GM19395 (cell line): ENCODE results near the gene RNF114.
"Not testable (repeated sequence)": the region's sequence is repeated elsewhere in the genome, so short reads cannot be mapped to it uniquely, and the experiment has no call there.

Experiments used
- ATAC-seq: cut with Tn5 transposase; IDR thresholded peaks from one replicate; pipeline ENCODE4 v1.9.1; 2021; ENCODE audit warnings: mild to moderate bottlenecking, moderate library complexity; ENCODE audit not compliant: unreplicated experiment

Gene RNF114

GRCh38 chr20:49925901-49926454 is 10.2 kb upstream of the RNF114 start:
- ATAC-seq, result no peak

GRCh38 chr20:49928411-49929141 is 7.6 kb upstream of the RNF114 start:
- no peak for ATAC-seq

GRCh38 chr20:49929142-49929494 is 7.1 kb upstream of the RNF114 start:
- no peak for ATAC-seq

GRCh38 chr20:49935746-49936152 is 448 bp upstream of the RNF114 start:
- no peak for ATAC-seq

- no peak for ATAC-seq
These were observed 1.1 kb downstream of the RNF114 start for GRCh38 chr20:49937027-49937929.

GRCh38 chr20:49938173-49939163 is 2.3 kb downstream of the RNF114 start:
- no peak for ATAC-seq

- ATAC-seq, result no peak
These were observed 5.3 kb downstream of the RNF114 start for GRCh38 chr20:49941456-49941855.

GRCh38 chr20:49942303-49942702 is 6.1 kb downstream of the RNF114 start:
- ATAC-seq, result no peak

GRCh38 chr20:49942942-49943341 is 6.7 kb downstream of the RNF114 start:
- no peak for ATAC-seq

- no peak for ATAC-seq
These were observed 9.1 kb downstream of the RNF114 start for GRCh38 chr20:49945306-49945700.

GRCh38 chr20:49945701-49946477 is 9.7 kb downstream of the RNF114 start:
- ATAC-seq, result no peak

GRCh38 chr20:49948178-49948577 is 12.0 kb downstream of the RNF114 start:
- ATAC-seq, result no peak

GRCh38 chr20:49948809-49949507 is 12.8 kb downstream of the RNF114 start:
- no peak for ATAC-seq

GRCh38 chr20:49951151-49951550 is 15.0 kb downstream of the RNF114 start:
- ATAC-seq, result no peak

GRCh38 chr20:49955167-49955566 is 19.0 kb downstream of the RNF114 start:
- no peak for ATAC-seq

GRCh38 chr20:49955830-49956396 is 19.7 kb downstream of the RNF114 start:
- not testable (repeated sequence) for ATAC-seq

- no peak for ATAC-seq
These were observed 20.5 kb downstream of the RNF114 start for GRCh38 chr20:49956689-49957088.

GRCh38 chr20:49957089-49957938 is 21.1 kb downstream of the RNF114 start:
- ATAC-seq, result not testable (repeated sequence)
